ENCODE measurements around the gene EDN2. TPM values are rescaled to one million over a fixed set of nuclear protein-coding genes. Genes with fewer than 3 reads are reported as not detected.

Gene EDN2
- total RNA-seq, 1 donor from 2014 or later: not detected

DNA sequence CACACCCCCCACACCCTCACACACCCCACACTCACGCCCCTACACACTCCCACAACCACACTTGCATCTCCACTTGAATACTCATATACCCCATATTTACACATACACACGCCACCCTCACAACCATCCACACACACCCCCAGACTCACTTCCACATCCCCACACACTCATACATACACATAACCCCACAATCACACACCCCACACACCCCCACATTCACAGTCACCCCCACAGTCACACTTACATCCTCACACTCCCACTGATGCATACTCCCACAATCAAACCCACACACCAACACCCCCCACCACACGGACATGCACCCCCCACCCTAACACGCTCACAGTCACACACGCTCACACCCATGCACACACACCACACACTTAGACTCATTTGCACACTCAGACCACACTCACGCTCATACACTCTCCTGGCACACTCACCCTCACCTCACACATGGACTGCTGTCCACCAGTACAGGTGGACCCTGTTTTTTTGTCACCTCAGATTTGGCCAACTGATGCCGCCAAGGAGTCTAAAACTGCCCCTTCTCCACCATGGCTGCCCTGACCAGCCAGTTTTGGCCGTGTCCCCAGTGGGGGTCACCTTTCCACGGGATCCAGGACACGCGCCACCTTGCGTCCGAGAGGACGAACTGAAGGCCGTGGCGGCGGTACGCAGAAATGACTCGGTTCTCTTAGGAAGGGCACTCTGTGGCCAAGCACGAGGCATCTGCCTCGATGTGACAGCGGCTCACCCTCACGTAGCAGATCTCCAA is 45.3 kb upstream of the EDN2 start:
- H3K9me3 Mint-ChIP-seq: peaks cover 4% of the 10 kb centered on the region
- no peak overlapping the region for H3K27ac Mint-ChIP-seq (ENCODE audit: unreplicated experiment)
- peaks cover 3% of the 10 kb centered on the region for H3K27me3 Mint-ChIP-seq (ENCODE audit: low read depth)
- no peak for DNase-seq (ENCODE audit: low read depth, low spot score)
- H3K4me1 Mint-ChIP-seq: no peaks in the 10 kb centered on the region
- no peaks in the 10 kb centered on the region for H3K36me3 Mint-ChIP-seq (ENCODE audit: low read depth)
- no peak for TF ChIP-seq CTCF (conservative IDR thresholded peaks at IDR 0.05)
- H3K4me3 Mint-ChIP-seq: no peak overlapping the region

DNA sequence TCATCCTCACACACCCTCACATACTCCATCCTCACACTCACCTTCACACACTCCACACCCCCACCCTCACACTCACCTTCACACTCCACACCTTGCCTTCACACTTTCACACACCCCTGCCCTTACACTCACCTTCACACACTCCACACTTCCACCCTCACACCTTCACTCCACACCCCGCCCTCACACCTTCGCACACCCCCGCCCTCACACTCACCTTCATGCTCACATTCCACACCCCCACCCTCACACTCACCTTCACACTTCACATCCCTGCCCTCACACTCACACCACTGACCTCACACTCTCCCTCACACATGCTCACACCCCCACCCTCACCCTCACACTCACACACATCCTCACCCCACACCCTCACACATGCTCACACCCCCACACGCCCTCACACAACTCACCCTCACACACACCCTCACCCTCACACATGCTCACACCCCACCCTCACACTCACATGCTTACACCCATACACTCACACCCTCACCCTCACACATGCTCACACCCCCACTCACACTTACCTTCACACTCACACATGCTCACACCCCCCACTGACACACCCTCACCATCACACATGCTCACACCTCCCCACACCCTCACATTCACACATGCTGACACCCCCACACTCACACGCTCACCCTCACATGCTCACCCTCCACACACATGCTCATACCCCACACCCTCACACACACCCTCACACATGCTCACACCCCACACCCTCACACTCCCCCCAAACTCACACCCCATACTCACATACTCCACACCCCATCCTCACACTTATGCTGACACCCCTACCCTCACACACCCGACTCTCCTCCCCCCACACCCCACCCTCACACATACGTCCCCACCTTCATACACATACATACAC is 44.5 kb upstream of the EDN2 start:
- Mint-ChIP-seq H3K36me3 (ENCODE audit: low read depth) (no peaks in the 10 kb centered on the region), H3K4me1 (no peaks in the 10 kb centered on the region), H3K27ac (ENCODE audit: unreplicated experiment) (no peak overlapping the region), H3K4me3 (no peak overlapping the region), H3K27me3 (ENCODE audit: low read depth) (peaks cover 3% of the 10 kb centered on the region), H3K9me3 (peaks cover 4% of the 10 kb centered on the region)
- TF ChIP-seq CTCF (conservative IDR thresholded peaks at IDR 0.05): no peak
- no peak for DNase-seq (ENCODE audit: low read depth, low spot score)

DNA sequence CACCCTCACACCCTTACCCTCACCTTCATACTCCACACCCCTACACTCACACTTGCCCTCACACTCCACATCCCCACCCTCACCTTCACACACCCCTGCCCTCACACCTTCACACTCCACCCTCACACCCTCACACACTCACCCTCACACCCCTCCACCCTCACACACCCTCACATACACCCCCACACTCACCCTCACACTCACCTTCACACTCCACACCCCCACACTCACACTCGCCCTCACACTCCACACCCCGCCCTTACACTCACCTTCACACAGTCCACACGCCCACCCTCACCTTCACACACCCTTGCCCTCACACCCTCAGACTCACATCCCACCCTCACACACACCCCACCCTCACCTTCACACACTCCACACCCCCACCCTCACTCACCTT is 43.6 kb upstream of the EDN2 start:
- no peaks in the 10 kb centered on the region for H3K4me1 Mint-ChIP-seq
- peaks cover 3% of the 10 kb centered on the region for H3K27me3 Mint-ChIP-seq (ENCODE audit: low read depth)
- H3K27ac Mint-ChIP-seq (ENCODE audit: unreplicated experiment): no peak overlapping the region
- no peaks in the 10 kb centered on the region for H3K36me3 Mint-ChIP-seq (ENCODE audit: low read depth)
- no peak overlapping the region for H3K4me3 Mint-ChIP-seq
- H3K9me3 Mint-ChIP-seq: peaks cover 4% of the 10 kb centered on the region
- no peak for TF ChIP-seq CTCF (conservative IDR thresholded peaks at IDR 0.05)
- no peak for DNase-seq (ENCODE audit: low read depth, low spot score)

GRCh38 chr1:41526956-41527561 is 42.6 kb upstream of the EDN2 start:
- H3K4me1 Mint-ChIP-seq: peaks cover 4% of the 10 kb centered on the region
- no peak for TF ChIP-seq CTCF (conservative IDR thresholded peaks at IDR 0.05)
- H3K4me3 Mint-ChIP-seq: no peak overlapping the region
- no peaks in the 10 kb centered on the region for H3K36me3 Mint-ChIP-seq (ENCODE audit: low read depth)
- H3K9me3 Mint-ChIP-seq: no peaks in the 10 kb centered on the region
- no peak for DNase-seq (ENCODE audit: low read depth, low spot score)
- H3K27ac Mint-ChIP-seq (ENCODE audit: unreplicated experiment): no peak overlapping the region
- H3K27me3 Mint-ChIP-seq (ENCODE audit: low read depth): peaks cover 3% of the 10 kb centered on the region

- H3K4me3 Mint-ChIP-seq: no peak overlapping the region
- H3K27ac Mint-ChIP-seq (ENCODE audit: unreplicated experiment): no peak overlapping the region
- peaks cover 9% of the 10 kb centered on the region for H3K4me1 Mint-ChIP-seq
- no peak for TF ChIP-seq CTCF (conservative IDR thresholded peaks at IDR 0.05)
- H3K36me3 Mint-ChIP-seq (ENCODE audit: low read depth): no peaks in the 10 kb centered on the region
- H3K27me3 Mint-ChIP-seq (ENCODE audit: low read depth): peaks cover under 1% of the 10 kb centered on the region
- no peaks in the 10 kb centered on the region for H3K9me3 Mint-ChIP-seq
- no peak for DNase-seq (ENCODE audit: low read depth, low spot score)
Measured at GRCh38 chr1:41525891-41526587, 41.6 kb upstream of the EDN2 start.

Measured in neural crest cell (in vitro differentiated cells).